ENCODE results near the gene MIA2. TPM values are rescaled to one million over a fixed set of nuclear protein-coding genes. Genes with fewer than 3 reads are reported as not detected.

Gene MIA2
- total and polyA plus RNA-seq, 9 of the 15 experiments (the other 6 are each of a cell fraction or from before 2014, with no cell fraction given) = 6.0 to 21.8 (median 12.8) TPM

DNA sequence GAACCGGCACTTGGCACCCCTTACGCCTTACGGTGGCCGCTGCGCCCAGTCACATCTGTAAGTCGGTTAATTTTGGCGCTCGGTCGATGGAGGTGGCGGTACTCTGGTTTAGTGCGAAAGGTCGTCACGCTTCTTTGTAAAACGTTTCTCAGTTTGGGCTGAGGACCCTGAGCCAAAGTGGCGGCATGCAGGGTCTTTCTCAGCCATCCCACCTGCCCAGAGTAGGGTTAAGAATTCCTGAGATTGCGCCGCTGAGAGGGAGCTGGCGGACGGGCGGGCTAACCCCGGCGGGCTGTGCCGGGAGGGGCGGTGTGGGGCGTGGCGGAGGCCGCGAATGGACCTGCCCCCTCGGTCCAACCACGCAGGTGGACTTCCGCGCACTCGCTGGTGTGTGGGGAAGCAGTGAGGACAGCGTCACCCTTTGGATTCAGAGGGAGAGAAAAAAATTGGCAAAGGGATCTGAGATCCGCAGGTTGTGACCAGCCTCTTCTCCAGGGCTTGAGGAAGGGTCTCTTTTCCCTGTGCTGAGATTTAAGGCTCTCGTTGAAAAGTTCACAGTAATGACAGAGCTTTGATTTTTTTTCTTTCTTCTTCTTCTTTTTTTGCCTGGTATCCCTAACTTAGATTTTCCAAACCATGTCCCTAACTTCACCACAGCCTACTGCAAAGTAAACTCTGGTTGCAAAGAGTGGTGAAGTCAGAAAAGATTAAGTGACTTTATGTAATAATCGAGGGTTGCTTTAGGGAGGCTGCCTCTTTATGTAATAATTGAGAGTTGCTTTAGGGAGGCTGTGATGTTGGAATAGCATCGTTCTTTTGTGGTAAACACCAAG lies 199.1 kb downstream of the MIA2 start (continued):
- TF ChIP-seq, protein P1, sequence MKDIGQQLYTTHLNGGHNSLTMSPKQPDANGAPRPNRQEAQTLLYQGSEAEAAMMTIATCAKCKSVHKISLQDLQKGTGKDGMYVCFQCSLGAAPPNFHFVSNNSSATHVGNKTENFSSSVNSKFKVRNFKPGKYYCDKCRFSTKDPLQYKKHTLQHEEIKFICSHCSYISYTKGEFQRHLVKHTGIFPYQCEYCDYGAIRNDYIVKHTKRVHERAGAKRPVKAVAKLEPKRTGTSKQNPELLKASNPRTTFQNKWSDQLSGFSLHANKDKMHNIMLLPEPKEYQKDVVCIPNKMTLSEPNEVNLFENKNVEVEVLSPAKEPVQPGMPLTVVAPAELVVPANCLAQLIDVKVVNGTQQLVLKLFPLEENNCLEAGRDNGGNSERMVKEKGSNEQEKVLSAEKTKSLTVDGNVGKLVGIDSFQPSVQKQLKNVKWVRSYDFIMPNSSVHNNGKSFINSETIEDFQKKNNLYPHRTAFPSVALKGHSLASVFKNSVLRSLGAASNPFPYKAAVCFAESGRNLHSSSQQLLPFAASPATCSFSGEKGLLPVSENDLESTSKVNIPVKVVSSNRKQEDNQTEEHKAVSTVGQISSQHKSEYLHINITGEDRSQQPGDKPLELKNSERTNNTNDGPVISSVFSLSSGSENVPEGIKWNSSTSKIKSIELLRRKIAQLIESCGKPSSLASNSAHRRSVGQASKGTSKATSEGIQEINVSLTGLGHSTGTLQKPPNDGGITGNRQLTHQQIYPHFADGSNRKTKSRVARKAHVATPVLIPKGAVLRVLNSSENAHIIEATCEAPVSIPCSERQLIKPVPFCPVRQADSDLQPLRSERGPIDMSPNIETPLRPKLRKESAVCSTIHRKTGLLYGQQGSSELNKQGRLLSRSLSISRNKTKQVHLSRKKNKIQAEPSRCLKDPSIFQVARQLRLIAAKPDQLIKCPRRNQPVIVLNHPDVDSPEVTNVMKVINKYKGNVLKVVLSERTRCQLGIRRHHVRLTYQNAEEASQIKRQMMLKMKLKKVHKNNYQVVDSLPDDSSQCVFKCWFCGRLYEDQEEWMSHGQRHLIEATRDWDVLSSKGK (CRISPR knock-in tag; IDR thresholded peaks at IDR 0.05) = no peak
- peak; percentile 87; the same call in 1 of the 2 replicates for TF ChIP-seq PHF21A (IDR thresholded peaks at IDR 0.05; ENCODE audit: borderline replicate concordance, low read depth)
- TF ChIP-seq, protein P2, sequence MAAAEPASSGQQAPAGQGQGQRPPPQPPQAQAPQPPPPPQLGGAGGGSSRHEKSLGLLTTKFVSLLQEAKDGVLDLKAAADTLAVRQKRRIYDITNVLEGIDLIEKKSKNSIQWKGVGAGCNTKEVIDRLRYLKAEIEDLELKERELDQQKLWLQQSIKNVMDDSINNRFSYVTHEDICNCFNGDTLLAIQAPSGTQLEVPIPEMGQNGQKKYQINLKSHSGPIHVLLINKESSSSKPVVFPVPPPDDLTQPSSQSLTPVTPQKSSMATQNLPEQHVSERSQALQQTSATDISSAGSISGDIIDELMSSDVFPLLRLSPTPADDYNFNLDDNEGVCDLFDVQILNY (CRISPR knock-in tag; IDR thresholded peaks at IDR 0.05) = no peak
- peak; percentile 62; the same call in 1 of the 2 replicates for TF ChIP-seq RBFOX2 (IDR thresholded peaks at IDR 0.05; ENCODE audit: low read depth, low read length)
- TF ChIP-seq, protein P3, sequence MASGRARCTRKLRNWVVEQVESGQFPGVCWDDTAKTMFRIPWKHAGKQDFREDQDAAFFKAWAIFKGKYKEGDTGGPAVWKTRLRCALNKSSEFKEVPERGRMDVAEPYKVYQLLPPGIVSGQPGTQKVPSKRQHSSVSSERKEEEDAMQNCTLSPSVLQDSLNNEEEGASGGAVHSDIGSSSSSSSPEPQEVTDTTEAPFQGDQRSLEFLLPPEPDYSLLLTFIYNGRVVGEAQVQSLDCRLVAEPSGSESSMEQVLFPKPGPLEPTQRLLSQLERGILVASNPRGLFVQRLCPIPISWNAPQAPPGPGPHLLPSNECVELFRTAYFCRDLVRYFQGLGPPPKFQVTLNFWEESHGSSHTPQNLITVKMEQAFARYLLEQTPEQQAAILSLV (tag; IDR thresholded peaks at IDR 0.05) = no peak
- TF ChIP-seq GATAD2B (IDR thresholded peaks at IDR 0.05; ENCODE audit: borderline replicate concordance) = no peak
- no peak for TF ChIP-seq ZNF212 (CRISPR knock-in tag; IDR thresholded peaks at IDR 0.05)
- TF ChIP-seq, protein P4, sequence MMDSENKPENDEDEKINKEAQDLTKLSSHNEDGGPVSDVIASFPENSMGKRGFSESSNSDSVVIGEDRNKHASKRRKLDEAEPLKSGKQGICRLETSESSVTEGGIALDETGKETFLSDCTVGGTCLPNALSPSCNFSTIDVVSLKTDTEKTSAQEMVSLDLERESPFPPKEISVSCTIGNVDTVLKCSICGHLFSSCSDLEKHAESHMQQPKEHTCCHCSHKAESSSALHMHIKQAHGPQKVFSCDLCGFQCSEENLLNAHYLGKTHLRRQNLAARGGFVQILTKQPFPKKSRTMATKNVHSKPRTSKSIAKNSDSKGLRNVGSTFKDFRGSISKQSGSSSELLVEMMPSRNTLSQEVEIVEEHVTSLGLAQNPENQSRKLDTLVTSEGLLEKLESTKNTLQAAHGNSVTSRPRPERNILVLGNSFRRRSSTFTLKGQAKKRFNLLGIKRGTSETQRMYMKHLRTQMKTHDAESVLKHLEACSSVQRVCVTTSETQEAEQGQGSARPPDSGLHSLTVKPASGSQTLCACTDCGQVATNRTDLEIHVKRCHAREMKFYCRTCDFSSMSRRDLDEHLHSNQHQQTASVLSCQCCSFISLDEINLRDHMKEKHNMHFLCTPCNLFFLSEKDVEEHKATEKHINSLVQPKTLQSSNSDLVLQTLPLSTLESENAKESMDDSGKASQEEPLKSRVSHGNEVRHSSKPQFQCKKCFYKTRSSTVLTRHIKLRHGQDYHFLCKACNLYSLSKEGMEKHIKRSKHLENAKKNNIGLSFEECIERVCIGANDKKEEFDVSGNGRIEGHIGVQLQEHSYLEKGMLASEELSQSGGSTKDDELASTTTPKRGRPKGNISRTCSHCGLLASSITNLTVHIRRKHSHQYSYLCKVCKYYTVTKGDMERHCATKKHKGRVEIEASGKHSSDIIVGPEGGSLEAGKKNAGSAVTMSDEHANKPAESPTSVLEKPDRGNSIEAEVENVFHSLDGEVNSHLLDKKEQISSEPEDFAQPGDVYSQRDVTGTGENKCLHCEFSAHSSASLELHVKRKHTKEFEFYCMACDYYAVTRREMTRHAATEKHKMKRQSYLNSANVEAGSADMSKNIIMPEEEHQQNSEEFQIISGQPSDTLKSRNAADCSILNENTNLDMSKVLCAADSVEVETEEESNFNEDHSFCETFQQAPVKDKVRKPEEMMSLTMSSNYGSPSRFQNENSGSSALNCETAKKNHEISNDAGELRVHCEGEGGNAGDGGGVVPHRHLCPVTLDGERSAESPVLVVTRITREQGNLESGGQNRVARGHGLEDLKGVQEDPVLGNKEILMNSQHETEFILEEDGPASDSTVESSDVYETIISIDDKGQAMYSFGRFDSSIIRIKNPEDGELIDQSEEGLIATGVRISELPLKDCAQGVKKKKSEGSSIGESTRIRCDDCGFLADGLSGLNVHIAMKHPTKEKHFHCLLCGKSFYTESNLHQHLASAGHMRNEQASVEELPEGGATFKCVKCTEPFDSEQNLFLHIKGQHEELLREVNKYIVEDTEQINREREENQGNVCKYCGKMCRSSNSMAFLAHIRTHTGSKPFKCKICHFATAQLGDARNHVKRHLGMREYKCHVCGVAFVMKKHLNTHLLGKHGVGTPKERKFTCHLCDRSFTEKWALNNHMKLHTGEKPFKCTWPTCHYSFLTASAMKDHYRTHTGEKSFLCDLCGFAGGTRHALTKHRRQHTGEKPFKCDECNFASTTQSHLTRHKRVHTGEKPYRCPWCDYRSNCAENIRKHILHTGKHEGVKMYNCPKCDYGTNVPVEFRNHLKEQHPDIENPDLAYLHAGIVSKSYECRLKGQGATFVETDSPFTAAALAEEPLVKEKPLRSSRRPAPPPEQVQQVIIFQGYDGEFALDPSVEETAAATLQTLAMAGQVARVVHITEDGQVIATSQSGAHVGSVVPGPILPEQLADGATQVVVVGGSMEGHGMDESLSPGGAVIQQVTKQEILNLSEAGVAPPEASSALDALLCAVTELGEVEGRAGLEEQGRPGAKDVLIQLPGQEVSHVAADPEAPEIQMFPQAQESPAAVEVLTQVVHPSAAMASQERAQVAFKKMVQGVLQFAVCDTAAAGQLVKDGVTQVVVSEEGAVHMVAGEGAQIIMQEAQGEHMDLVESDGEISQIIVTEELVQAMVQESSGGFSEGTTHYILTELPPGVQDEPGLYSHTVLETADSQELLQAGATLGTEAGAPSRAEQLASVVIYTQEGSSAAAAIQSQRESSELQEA (IDR thresholded peaks at IDR 0.05; ENCODE audit: low read depth) = peak; percentile 91
- TF ChIP-seq, protein P5, sequence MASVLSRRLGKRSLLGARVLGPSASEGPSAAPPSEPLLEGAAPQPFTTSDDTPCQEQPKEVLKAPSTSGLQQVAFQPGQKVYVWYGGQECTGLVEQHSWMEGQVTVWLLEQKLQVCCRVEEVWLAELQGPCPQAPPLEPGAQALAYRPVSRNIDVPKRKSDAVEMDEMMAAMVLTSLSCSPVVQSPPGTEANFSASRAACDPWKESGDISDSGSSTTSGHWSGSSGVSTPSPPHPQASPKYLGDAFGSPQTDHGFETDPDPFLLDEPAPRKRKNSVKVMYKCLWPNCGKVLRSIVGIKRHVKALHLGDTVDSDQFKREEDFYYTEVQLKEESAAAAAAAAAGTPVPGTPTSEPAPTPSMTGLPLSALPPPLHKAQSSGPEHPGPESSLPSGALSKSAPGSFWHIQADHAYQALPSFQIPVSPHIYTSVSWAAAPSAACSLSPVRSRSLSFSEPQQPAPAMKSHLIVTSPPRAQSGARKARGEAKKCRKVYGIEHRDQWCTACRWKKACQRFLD (CRISPR knock-in tag; IDR thresholded peaks at IDR 0.05) = peak; percentile 21; the same call in 1 of the 2 replicates
- TF ChIP-seq HDAC3 (IDR thresholded peaks at IDR 0.05; ENCODE audit: borderline replicate concordance, partially characterized antibody) = no peak
- TF ChIP-seq LEF1 (IDR thresholded peaks at IDR 0.05) = no peak
